ENCODE results near the gene BLTP2.

The BLTP2 gene

DNA sequence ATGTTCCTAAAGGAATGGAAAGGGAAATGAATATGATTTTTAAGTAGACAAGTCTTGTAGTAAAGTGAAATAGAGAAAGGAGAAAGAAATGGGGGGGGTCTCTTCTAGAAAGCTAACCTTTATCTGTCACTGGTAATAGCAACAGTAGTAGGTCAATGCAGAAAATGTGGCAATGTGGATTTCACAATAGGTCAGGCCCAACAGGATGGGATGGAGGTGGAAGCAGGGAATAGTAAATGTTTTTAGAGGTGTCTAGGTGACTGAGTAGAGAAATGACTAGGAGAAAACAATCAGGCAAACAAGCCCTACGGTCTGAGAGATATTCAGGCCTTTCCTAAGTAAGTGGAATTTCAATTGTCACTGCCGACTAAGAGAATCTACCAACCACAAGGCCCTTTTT, 24.9 kb downstream of the BLTP2 start:
- WGBS = 96% methylated on average over 2 of the region's 2 CpGs

DNA sequence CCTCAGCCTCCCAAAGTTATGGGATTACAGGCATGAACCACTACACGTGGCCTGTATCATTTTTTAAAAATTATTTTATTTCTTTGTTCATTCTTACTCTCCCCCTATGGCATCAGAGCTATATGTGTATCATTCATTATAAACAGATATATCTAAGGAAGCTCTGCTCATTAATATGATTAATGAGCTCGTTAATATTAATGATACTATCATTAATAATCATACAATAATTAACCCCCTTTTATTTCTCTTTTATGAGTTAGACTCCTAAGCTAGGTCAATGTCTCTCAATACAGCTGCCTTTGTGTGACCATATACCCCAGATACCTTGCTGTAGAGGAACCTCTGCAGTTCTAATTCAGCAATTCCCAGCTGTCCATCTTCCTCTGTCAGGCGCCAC, 26.5 kb downstream of the BLTP2 start:
- 100% methylated on average over 2 of the region's 3 CpGs for WGBS
- no peak overlapping the region for H2BK15ac ChIP-seq (ENCODE audit: low read depth, poor library complexity, severe bottlenecking)

More for the DNA sequence above, 24.9 kb downstream of the BLTP2 start:
- no peak overlapping the region for H3K4me2 ChIP-seq (ENCODE audit: low read length, poor library complexity, severe bottlenecking)
- no peak overlapping the region for H2BK120ac ChIP-seq (ENCODE audit: low read depth, low read length)
- peaks cover 27% of the 10 kb centered on the region for H3K79me1 ChIP-seq (replicated peaks; ENCODE audit: low read length, poor library complexity, severe bottlenecking)
- H4K8ac ChIP-seq (ENCODE audit: low read length) = no peak overlapping the region
- H3K23ac ChIP-seq (ENCODE audit: low read length in 2 of 2) = no peak overlapping the region
- H2BK12ac ChIP-seq (ENCODE audit: low read length in 2 of 2) = no peak overlapping the region
- no peak overlapping the region for H3K9ac ChIP-seq (ENCODE audit: low read length)
- peaks cover 64 to 97% of the 10 kb centered on the region in 2 experiments for H3K36me3 ChIP-seq (ENCODE audit: control insufficient read depth in 1 of 2, insufficient read depth in 2 of 2, low read depth in 1 of 2, low read length in 2 of 2)
- no peak overlapping the region for H3K27ac ChIP-seq (ENCODE audit: low read length, poor library complexity, severe bottlenecking)
- H2BK5ac ChIP-seq (ENCODE audit: low read depth, low read length, poor library complexity, severe bottlenecking) = no peak overlapping the region
- no peak overlapping the region for H3K18ac ChIP-seq (ENCODE audit: low read depth in 1 of 2, low read length in 2 of 2)
- no peak overlapping the region for H3K4me3 ChIP-seq (ENCODE audit: insufficient read depth in 1 of 2, low read depth in 1 of 2, low read length in 2 of 2)
- H2AFZ ChIP-seq (ENCODE audit: low read depth, low read length) = no peak overlapping the region
- no peaks in the 10 kb centered on the region for H3K27me3 ChIP-seq (ENCODE audit: control insufficient read depth in 1 of 2, insufficient read depth in 1 of 2, low read length in 2 of 2)
- no peak overlapping the region for H3K14ac ChIP-seq (ENCODE audit: low read length in 2 of 2)
- DNase-seq = no peak
- no peak overlapping the region for H2BK15ac ChIP-seq (ENCODE audit: low read depth, poor library complexity, severe bottlenecking)
- H3K4ac ChIP-seq (ENCODE audit: low read depth in 1 of 2, low read length in 2 of 2) = no peak overlapping the region
- no peak overlapping the region for H2AK5ac ChIP-seq (ENCODE audit: low read length, severe bottlenecking)
- H3K4me1 ChIP-seq (ENCODE audit: control insufficient read depth, insufficient read depth, low read depth, low read length) = no peaks in the 10 kb centered on the region
- no peak overlapping the region for H4K91ac ChIP-seq (ENCODE audit: low read length)
- H3K9me3 ChIP-seq (ENCODE audit: control insufficient read depth, low read length) = no peaks in the 10 kb centered on the region

DNA sequence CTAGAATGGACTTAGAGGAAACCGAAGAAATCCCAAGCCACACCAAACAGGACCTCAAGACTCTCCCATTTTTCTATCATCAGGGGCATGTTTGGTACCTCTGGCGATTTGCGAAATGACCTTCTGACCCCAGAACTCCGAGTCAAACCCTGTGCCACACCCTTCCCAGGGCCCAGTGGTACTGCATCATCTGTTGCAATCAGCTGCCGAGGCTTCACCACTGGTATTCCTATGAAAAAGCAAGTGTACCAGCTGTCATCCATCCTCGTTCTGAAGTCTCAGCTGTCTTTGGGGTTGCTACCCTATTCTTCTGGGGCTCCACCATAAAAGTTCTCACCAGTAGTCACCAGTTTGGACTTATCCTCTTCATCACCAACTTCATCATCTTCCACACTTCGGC, 28.7 kb downstream of the BLTP2 start:
- H3K14ac ChIP-seq (ENCODE audit: low read length in 2 of 2) = no peak overlapping the region
- no peak overlapping the region for H3K4me3 ChIP-seq (ENCODE audit: insufficient read depth in 1 of 2, low read depth in 1 of 2, low read length in 2 of 2)
- no peak overlapping the region for H2AK5ac ChIP-seq (ENCODE audit: low read length, severe bottlenecking)
- H3K4me2 ChIP-seq (ENCODE audit: low read length, poor library complexity, severe bottlenecking) = no peak overlapping the region
- no peak overlapping the region for H3K9ac ChIP-seq (ENCODE audit: low read length)
- no peak overlapping the region for H4K8ac ChIP-seq (ENCODE audit: low read length)
- H3K79me1 ChIP-seq (replicated peaks; ENCODE audit: low read length, poor library complexity, severe bottlenecking) = peaks cover 7% of the 10 kb centered on the region
- H3K27me3 ChIP-seq (ENCODE audit: control insufficient read depth in 1 of 2, insufficient read depth in 1 of 2, low read length in 2 of 2) = no peaks in the 10 kb centered on the region
- H2AFZ ChIP-seq (ENCODE audit: low read depth, low read length) = no peak overlapping the region
- no peak overlapping the region for H2BK5ac ChIP-seq (ENCODE audit: low read depth, low read length, poor library complexity, severe bottlenecking)
- H2BK12ac ChIP-seq (ENCODE audit: low read length in 2 of 2) = no peak overlapping the region
- H3K4me1 ChIP-seq (ENCODE audit: control insufficient read depth, insufficient read depth, low read depth, low read length) = no peaks in the 10 kb centered on the region
- no peaks in the 10 kb centered on the region for H3K9me3 ChIP-seq (ENCODE audit: control insufficient read depth, low read length)
- H4K91ac ChIP-seq (ENCODE audit: low read length) = no peak overlapping the region
- H2BK15ac ChIP-seq (ENCODE audit: low read depth, poor library complexity, severe bottlenecking) = no peak overlapping the region
- WGBS = 88% methylated on average over 7 of the region's 7 CpGs
- H3K18ac ChIP-seq (ENCODE audit: low read depth in 1 of 2, low read length in 2 of 2) = no peak overlapping the region
- H3K27ac ChIP-seq (ENCODE audit: low read length, poor library complexity, severe bottlenecking) = no peak overlapping the region
- H3K4ac ChIP-seq (ENCODE audit: low read depth in 1 of 2, low read length in 2 of 2) = no peak overlapping the region
- H3K23ac ChIP-seq (ENCODE audit: low read length in 2 of 2) = no peak overlapping the region
- DNase-seq = no peak
- no peak overlapping the region for H2BK120ac ChIP-seq (ENCODE audit: low read depth, low read length)
- peaks cover 73 to 99% of the 10 kb centered on the region in 2 experiments for H3K36me3 ChIP-seq (ENCODE audit: control insufficient read depth in 1 of 2, insufficient read depth in 2 of 2, low read depth in 1 of 2, low read length in 2 of 2)

More for the DNA sequence above, 26.5 kb downstream of the BLTP2 start:
- Histone ChIP-seq H3K4ac (ENCODE audit: low read depth in 1 of 2, low read length in 2 of 2) (no peak overlapping the region), H3K36me3 (ENCODE audit: control insufficient read depth in 1 of 2, insufficient read depth in 2 of 2, low read depth in 1 of 2, low read length in 2 of 2) (peaks cover 71 to 98% of the 10 kb centered on the region in 2 experiments), H4K8ac (ENCODE audit: low read length) (no peak overlapping the region), H3K9ac (ENCODE audit: low read length) (no peak overlapping the region), H3K14ac (ENCODE audit: low read length in 2 of 2) (no peak overlapping the region), H2AFZ (ENCODE audit: low read depth, low read length) (no peak overlapping the region), H3K23ac (ENCODE audit: low read length in 2 of 2) (no peak overlapping the region), H3K4me1 (ENCODE audit: control insufficient read depth, insufficient read depth, low read depth, low read length) (no peaks in the 10 kb centered on the region), H3K4me3 (ENCODE audit: insufficient read depth in 1 of 2, low read depth in 1 of 2, low read length in 2 of 2) (no peak overlapping the region), H4K91ac (ENCODE audit: low read length) (no peak overlapping the region), H3K18ac (ENCODE audit: low read depth in 1 of 2, low read length in 2 of 2) (no peak overlapping the region), H3K27ac (ENCODE audit: low read length, poor library complexity, severe bottlenecking) (no peak overlapping the region), H3K79me1 (replicated peaks; ENCODE audit: low read length, poor library complexity, severe bottlenecking) (peaks cover 16% of the 10 kb centered on the region), H3K4me2 (ENCODE audit: low read length, poor library complexity, severe bottlenecking) (no peak overlapping the region), H2BK5ac (ENCODE audit: low read depth, low read length, poor library complexity, severe bottlenecking) (no peak overlapping the region), H3K9me3 (ENCODE audit: control insufficient read depth, low read length) (no peaks in the 10 kb centered on the region), H2BK12ac (ENCODE audit: low read length in 2 of 2) (no peak overlapping the region), H3K27me3 (ENCODE audit: control insufficient read depth in 1 of 2, insufficient read depth in 1 of 2, low read length in 2 of 2) (no peaks in the 10 kb centered on the region), H2BK120ac (ENCODE audit: low read depth, low read length) (no peak overlapping the region), H2AK5ac (ENCODE audit: low read length, severe bottlenecking) (no peak overlapping the region)
- DNase-seq = no peak

DNA sequence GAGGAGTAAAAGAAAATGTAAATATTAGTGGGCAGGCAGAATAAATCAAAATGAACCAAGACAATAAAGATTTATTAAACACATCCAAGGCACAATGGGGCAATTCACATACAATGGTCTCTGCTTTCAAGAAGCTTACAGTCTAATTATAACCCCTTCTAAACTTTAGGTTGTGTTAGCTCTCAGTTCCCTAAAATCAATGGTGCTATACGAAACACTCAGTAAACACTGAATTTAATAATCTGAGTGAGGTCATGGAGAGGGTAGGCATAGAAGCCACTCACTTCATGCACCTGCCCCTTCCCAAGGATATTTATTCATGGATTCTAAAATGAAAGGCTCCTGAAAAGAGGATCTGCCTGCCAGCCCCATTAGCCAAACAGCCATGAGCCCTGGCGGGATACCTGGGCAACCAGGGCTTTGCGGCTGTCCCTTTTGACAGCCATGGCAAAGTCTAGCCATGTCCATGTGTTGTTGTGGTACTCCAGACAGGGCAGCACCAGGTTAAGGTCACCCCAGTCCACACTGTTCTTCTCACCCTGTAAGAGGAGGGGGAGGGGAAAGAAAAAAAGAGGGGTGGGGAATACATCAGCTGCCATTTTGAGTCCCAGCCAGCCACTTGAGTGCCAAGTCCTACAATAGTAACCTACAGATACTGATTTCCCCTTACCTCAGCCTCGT, 29.6 kb downstream of the BLTP2 start:
- no peak overlapping the region for H2BK5ac ChIP-seq (ENCODE audit: low read depth, low read length, poor library complexity, severe bottlenecking)
- no peaks in the 10 kb centered on the region for H3K9me3 ChIP-seq (ENCODE audit: control insufficient read depth, low read length)
- H3K4me2 ChIP-seq (ENCODE audit: low read length, poor library complexity, severe bottlenecking) = no peak overlapping the region
- H3K4me3 ChIP-seq (ENCODE audit: insufficient read depth in 1 of 2, low read depth in 1 of 2, low read length in 2 of 2) = no peak overlapping the region
- no peak overlapping the region for H4K91ac ChIP-seq (ENCODE audit: low read length)
- no peak overlapping the region for H3K4ac ChIP-seq (ENCODE audit: low read depth in 1 of 2, low read length in 2 of 2)
- H3K23ac ChIP-seq (ENCODE audit: low read length in 2 of 2) = no peak overlapping the region
- H2BK120ac ChIP-seq (ENCODE audit: low read depth, low read length) = no peak overlapping the region
- no peak overlapping the region for H3K14ac ChIP-seq (ENCODE audit: low read length in 2 of 2)
- peaks cover 69 to 99% of the 10 kb centered on the region in 2 experiments for H3K36me3 ChIP-seq (ENCODE audit: control insufficient read depth in 1 of 2, insufficient read depth in 2 of 2, low read depth in 1 of 2, low read length in 2 of 2)
- H2AFZ ChIP-seq (ENCODE audit: low read depth, low read length) = no peak overlapping the region
- H2AK5ac ChIP-seq (ENCODE audit: low read length, severe bottlenecking) = no peak overlapping the region
- no peak overlapping the region for H3K18ac ChIP-seq (ENCODE audit: low read depth in 1 of 2, low read length in 2 of 2)
- no peak overlapping the region for H2BK15ac ChIP-seq (ENCODE audit: low read depth, poor library complexity, severe bottlenecking)
- DNase-seq = no peak
- H3K79me1 ChIP-seq (replicated peaks; ENCODE audit: low read length, poor library complexity, severe bottlenecking) = peaks cover 5% of the 10 kb centered on the region
- H3K9ac ChIP-seq (ENCODE audit: low read length) = no peak overlapping the region
- 98% methylated on average over 3 of the region's 4 CpGs for WGBS
- no peak overlapping the region for H2BK12ac ChIP-seq (ENCODE audit: low read length in 2 of 2)
- H4K8ac ChIP-seq (ENCODE audit: low read length) = no peak overlapping the region
- no peaks in the 10 kb centered on the region for H3K4me1 ChIP-seq (ENCODE audit: control insufficient read depth, insufficient read depth, low read depth, low read length)
- H3K27ac ChIP-seq (ENCODE audit: low read length, poor library complexity, severe bottlenecking) = no peak overlapping the region
- no peaks in the 10 kb centered on the region for H3K27me3 ChIP-seq (ENCODE audit: control insufficient read depth in 1 of 2, insufficient read depth in 1 of 2, low read length in 2 of 2)
